SU-DHL-6 (cell line): ENCODE data around the gene PDCD6IP.

Experiments
- H2AFZ ChIP-seq: fragments of 200-600 bp; sonication (generic); 2 replicates; pipeline ENCODE4 v1.6.1; 2014; ENCODE audit warnings: low read depth, mild to moderate bottlenecking, moderate library complexity, mixed read lengths, antibody characterized with exemption, low read length; ENCODE audit not compliant: severe bottlenecking
- H3F3A ChIP-seq: fragments of 200-600 bp; shearing (Covaris generic); 2 replicates; pipeline ENCODE4 v1.6.0; 2016; ENCODE audit warnings: antibody characterized with exemption, mild to moderate bottlenecking; ENCODE audit not compliant: insufficient read depth
- H3K27ac ChIP-seq: fragments of 200-600 bp; sonication (generic); 2 replicates; pipeline ENCODE4 v1.5.1; 2016; ENCODE audit warnings: low read depth, mild to moderate bottlenecking, low read length, moderate library complexity, mixed read lengths
- H3K27me3 ChIP-seq: fragments of 200-600 bp; sonication (generic), shearing (Covaris generic); 2 replicates; pipeline ENCODE4 v1.6.0; 2014; ENCODE audit warnings: mild to moderate bottlenecking, low read length
- H3K36me3 ChIP-seq: fragments of 200-600 bp; sonication (generic); 2 replicates; pipeline ENCODE4 v1.6.1; 2014; ENCODE audit warnings: mild to moderate bottlenecking, low read length, mixed read lengths
- H3K4me2 ChIP-seq: fragments of 300-600, 200-600 bp; shearing (Covaris generic), sonication (generic); 2 replicates; pipeline ENCODE4 v1.6.0; 2014; ENCODE audit warnings: low read length, low read depth, mild to moderate bottlenecking; ENCODE audit not compliant: poor library complexity, severe bottlenecking
- H3K4me3 ChIP-seq: fragments of 200-600 bp; sonication (generic); 2 replicates; pipeline ENCODE4 v1.5.1; 2014; ENCODE audit warnings: antibody characterized with exemption, low read length, mild to moderate bottlenecking, mixed read lengths; ENCODE audit not compliant: insufficient read depth, poor library complexity, severe bottlenecking
- H3K79me2 ChIP-seq: fragments of 200-600 bp; sonication (generic); 2 replicates; pipeline ENCODE4 v1.6.1; 2014; ENCODE audit warnings: mild to moderate bottlenecking, low read length, moderate library complexity; ENCODE audit not compliant: insufficient read depth
- H3K9ac ChIP-seq: fragments of 200-600 bp; sonication (generic); 2 replicates; pipeline ENCODE4 v1.7.0; 2014; ENCODE audit warnings: mild to moderate bottlenecking, low read length
- H3K9me2 ChIP-seq: fragments of 200-600 bp; sonication (generic); replicated peaks from 2 replicates; pipeline ENCODE4 v1.6.1; 2014; ENCODE audit warnings: low read length; ENCODE audit not compliant: insufficient read depth
- H3K9me3 ChIP-seq: fragments of 200-600 bp; sonication (generic); 2 replicates; pipeline ENCODE4 v1.6.1; 2014; ENCODE audit warnings: low read length, mixed read lengths; ENCODE audit not compliant: insufficient read depth
- H4K20me1 ChIP-seq: fragments of 200-600 bp; sonication (generic); 2 replicates; pipeline ENCODE4 v1.6.1; 2014; ENCODE audit warnings: low read depth, mild to moderate bottlenecking, antibody characterized with exemption, low read length, moderate library complexity, mixed read lengths
- CTCF ChIP-seq: fragments of 200-600 bp; sonication (generic); IDR thresholded peaks from one replicate; pipeline ENCODE4 v1.5.1; 2017; ENCODE audit warnings: antibody characterized with exemption, mild to moderate bottlenecking, low read length, moderate library complexity; ENCODE audit not compliant: insufficient read depth, poor library complexity, severe bottlenecking
- EZH2phosphoT487 ChIP-seq: fragments of 200-600 bp; sonication (generic), shearing (Covaris generic); conservative IDR thresholded peaks from 2 replicates; pipeline ENCODE4 v1.6.1; 2018; ENCODE audit warnings: mild to moderate bottlenecking, antibody characterized with exemption, low read length, moderate library complexity, mixed read lengths

PDCD6IP gene

GRCh38 chr3:33823821-33824220 is 25.4 kb downstream of the PDCD6IP start:
- Histone ChIP-seq H3F3A (no peaks in the 10 kb centered on the region), H2AFZ (no peak overlapping the region), H3K79me2 (peaks cover 32% of the 10 kb centered on the region), H3K9me2 (no peaks in the 10 kb centered on the region), H3K36me3 (peaks cover 55% of the 10 kb centered on the region), H3K27ac (no peak overlapping the region), H3K27me3 (no peaks in the 10 kb centered on the region), H3K9ac (no peak overlapping the region), H3K4me3 (no peak overlapping the region), H4K20me1 (no peaks in the 10 kb centered on the region), H3K9me3 (no peaks in the 10 kb centered on the region), H3K4me2 (no peak overlapping the region)
- TF ChIP-seq EZH2phosphoT487 (no peak), CTCF (no peak)

- H3K9me3 ChIP-seq: no peaks in the 10 kb centered on the region
- H3K36me3 ChIP-seq: peaks cover 50% of the 10 kb centered on the region
- H2AFZ ChIP-seq: no peak overlapping the region
- no peaks in the 10 kb centered on the region for H3K9me2 ChIP-seq
- no peaks in the 10 kb centered on the region for H3F3A ChIP-seq
- H3K27ac ChIP-seq: no peak overlapping the region
- H3K27me3 ChIP-seq: no peaks in the 10 kb centered on the region
- no peak for TF ChIP-seq CTCF
- no peak for TF ChIP-seq EZH2phosphoT487
- no peak overlapping the region for H3K9ac ChIP-seq
- no peak overlapping the region for H3K4me2 ChIP-seq
- H3K4me3 ChIP-seq: no peak overlapping the region
- H3K79me2 ChIP-seq: peaks cover 19% of the 10 kb centered on the region
- no peaks in the 10 kb centered on the region for H4K20me1 ChIP-seq
Measured at GRCh38 chr3:33825111-33825510, 26.7 kb downstream of the PDCD6IP start.

GRCh38 chr3:33826206-33826605 is 27.8 kb downstream of the PDCD6IP start:
- Histone ChIP-seq H4K20me1 (no peaks in the 10 kb centered on the region), H3K9ac (no peak overlapping the region), H3K9me2 (no peaks in the 10 kb centered on the region), H3K4me3 (no peak overlapping the region), H3F3A (0 out of 2 replicates have a peak, but pooled peaks cover 3% of the 10 kb centered on the region), H3K27me3 (no peaks in the 10 kb centered on the region), H2AFZ (no peak overlapping the region), H3K27ac (no peak overlapping the region), H3K9me3 (no peaks in the 10 kb centered on the region), H3K79me2 (peaks cover 9% of the 10 kb centered on the region), H3K4me2 (no peak overlapping the region), H3K36me3 (peaks cover 44% of the 10 kb centered on the region)
- TF ChIP-seq EZH2phosphoT487 (no peak), CTCF (no peak)

GRCh38 chr3:33826688-33827087 is 28.3 kb downstream of the PDCD6IP start:
- H4K20me1 ChIP-seq: no peaks in the 10 kb centered on the region
- TF ChIP-seq CTCF: no peak
- no peak for TF ChIP-seq EZH2phosphoT487
- H3K27me3 ChIP-seq: no peaks in the 10 kb centered on the region
- H3F3A ChIP-seq: 0 out of 2 replicates have a peak, but pooled peaks cover 5% of the 10 kb centered on the region
- peaks cover 6% of the 10 kb centered on the region; the same call in 1 of the 2 replicates for H3K79me2 ChIP-seq
- H3K4me3 ChIP-seq: no peak overlapping the region
- peaks cover 41% of the 10 kb centered on the region for H3K36me3 ChIP-seq
- H3K4me2 ChIP-seq: no peak overlapping the region
- H3K9me2 ChIP-seq: no peaks in the 10 kb centered on the region
- no peak overlapping the region for H2AFZ ChIP-seq
- no peaks in the 10 kb centered on the region for H3K9me3 ChIP-seq
- H3K27ac ChIP-seq: no peak overlapping the region
- no peak overlapping the region for H3K9ac ChIP-seq
